Measurements from ENCODE around the gene ASPG. TPM values are rescaled to one million over a fixed set of nuclear protein-coding genes. Genes with fewer than 3 reads are reported as not detected.

Gene ASPG
- total RNA-seq, 1 experiment from 2014 or later = not detected

DNA sequence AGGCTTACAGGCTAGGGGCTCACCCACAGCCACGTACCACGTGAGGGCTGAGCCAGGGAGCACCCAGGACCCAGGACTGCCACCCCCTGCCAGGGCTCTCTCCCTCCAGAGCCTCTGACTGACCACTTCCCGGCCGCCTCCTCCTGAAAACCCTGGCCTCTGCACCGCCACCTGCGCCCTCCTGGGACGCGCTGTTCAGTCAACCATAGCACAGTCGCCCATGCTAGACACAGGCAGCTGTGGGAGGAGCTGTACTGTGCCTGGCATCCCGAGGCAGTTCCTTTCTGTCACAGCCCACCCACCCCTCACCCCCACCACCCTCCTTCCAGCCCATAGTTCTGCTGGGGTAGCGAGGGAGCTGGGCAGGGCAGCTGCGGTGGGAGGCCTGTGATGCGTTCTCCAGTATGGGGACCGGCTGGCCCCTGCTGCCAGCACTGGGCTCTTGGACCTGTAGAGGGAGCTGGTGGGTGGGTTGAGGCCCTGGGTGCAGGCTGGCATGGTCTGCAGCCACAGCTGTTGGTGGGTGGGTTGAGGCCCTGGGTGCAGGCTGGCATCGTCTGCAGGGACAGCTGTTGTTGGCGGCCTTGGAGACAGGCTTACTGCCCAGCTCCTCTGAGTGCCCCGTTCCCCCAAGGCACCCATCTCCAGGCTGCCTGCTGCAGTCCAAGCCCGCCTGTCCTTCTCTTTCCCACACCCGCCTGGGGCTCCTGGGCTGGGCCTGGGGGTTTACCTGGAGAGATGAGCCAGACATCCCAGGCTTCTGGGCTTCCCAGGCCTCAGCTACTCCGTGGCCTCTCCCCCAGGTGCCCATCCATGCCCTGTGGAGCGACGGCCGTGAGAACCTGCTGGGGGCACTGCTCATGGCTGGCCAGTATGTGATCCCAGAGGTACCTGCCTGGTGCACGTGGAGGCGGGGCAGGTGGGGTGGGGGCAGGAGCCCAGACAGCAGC, 11.5 kb downstream of the ASPG start:
- Histone ChIP-seq H3K9me3 (ENCODE audit: control insufficient read depth, insufficient read depth, low read depth, low read length) (no peaks in the 10 kb centered on the region), H3K4me1 (ENCODE audit: control insufficient read depth, insufficient read depth, low read length) (no peaks in the 10 kb centered on the region; the same call in 1 of the 2 replicates), H3K27me3 (ENCODE audit: control insufficient read depth, insufficient read depth, low read length) (no peaks in the 10 kb centered on the region), H3K36me3 (ENCODE audit: control insufficient read depth, insufficient read depth, low read length) (no peaks in the 10 kb centered on the region), H3K4me3 (ENCODE audit: low read depth in 2 of 2, low read length in 2 of 2) (no peak overlapping the region), H3K27ac (ENCODE audit: low read length) (no peak overlapping the region)
- intact Hi-C loops (cut with micrococcal nuclease; ENCODE audit: unreplicated experiment) (no loop called here), in situ Hi-C loops (cut with HindIII; ENCODE audit: low pct_unique_long_range_greater_than_20kb, low sequenced_read_pairs) (no loop called here)
- CTCF ChIA-PET = interaction anchor here (0.6 kb wide), 2 partner anchors 31 to 33 kb away, joined by 3 read pairs; no protein-coding TSS in a partner anchor
- no peak for TF ChIP-seq SIN3A (IDR thresholded peaks at IDR 0.05; ENCODE audit: borderline replicate concordance, insufficient read depth, low read depth, low read length)
- TF ChIP-seq, protein P1, sequence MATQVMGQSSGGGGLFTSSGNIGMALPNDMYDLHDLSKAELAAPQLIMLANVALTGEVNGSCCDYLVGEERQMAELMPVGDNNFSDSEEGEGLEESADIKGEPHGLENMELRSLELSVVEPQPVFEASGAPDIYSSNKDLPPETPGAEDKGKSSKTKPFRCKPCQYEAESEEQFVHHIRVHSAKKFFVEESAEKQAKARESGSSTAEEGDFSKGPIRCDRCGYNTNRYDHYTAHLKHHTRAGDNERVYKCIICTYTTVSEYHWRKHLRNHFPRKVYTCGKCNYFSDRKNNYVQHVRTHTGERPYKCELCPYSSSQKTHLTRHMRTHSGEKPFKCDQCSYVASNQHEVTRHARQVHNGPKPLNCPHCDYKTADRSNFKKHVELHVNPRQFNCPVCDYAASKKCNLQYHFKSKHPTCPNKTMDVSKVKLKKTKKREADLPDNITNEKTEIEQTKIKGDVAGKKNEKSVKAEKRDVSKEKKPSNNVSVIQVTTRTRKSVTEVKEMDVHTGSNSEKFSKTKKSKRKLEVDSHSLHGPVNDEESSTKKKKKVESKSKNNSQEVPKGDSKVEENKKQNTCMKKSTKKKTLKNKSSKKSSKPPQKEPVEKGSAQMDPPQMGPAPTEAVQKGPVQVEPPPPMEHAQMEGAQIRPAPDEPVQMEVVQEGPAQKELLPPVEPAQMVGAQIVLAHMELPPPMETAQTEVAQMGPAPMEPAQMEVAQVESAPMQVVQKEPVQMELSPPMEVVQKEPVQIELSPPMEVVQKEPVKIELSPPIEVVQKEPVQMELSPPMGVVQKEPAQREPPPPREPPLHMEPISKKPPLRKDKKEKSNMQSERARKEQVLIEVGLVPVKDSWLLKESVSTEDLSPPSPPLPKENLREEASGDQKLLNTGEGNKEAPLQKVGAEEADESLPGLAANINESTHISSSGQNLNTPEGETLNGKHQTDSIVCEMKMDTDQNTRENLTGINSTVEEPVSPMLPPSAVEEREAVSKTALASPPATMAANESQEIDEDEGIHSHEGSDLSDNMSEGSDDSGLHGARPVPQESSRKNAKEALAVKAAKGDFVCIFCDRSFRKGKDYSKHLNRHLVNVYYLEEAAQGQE (IDR thresholded peaks at IDR 0.05; ENCODE audit: insufficient read depth in 1 of 2, low read depth in 2 of 2, low read length in 1 of 2) = no peak
- TF ChIP-seq POLR2AphosphoS5 (IDR thresholded peaks at IDR 0.05; ENCODE audit: low read depth, low read length) = no peak
- TF ChIP-seq TCF7L2 (IDR thresholded peaks at IDR 0.05; ENCODE audit: low read depth, low read length) = no peak
- TF ChIP-seq, protein P2, sequence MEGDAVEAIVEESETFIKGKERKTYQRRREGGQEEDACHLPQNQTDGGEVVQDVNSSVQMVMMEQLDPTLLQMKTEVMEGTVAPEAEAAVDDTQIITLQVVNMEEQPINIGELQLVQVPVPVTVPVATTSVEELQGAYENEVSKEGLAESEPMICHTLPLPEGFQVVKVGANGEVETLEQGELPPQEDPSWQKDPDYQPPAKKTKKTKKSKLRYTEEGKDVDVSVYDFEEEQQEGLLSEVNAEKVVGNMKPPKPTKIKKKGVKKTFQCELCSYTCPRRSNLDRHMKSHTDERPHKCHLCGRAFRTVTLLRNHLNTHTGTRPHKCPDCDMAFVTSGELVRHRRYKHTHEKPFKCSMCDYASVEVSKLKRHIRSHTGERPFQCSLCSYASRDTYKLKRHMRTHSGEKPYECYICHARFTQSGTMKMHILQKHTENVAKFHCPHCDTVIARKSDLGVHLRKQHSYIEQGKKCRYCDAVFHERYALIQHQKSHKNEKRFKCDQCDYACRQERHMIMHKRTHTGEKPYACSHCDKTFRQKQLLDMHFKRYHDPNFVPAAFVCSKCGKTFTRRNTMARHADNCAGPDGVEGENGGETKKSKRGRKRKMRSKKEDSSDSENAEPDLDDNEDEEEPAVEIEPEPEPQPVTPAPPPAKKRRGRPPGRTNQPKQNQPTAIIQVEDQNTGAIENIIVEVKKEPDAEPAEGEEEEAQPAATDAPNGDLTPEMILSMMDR (IDR thresholded peaks at IDR 0.05) = no peak; the same call in 1 of the 2 replicates
- DNase-seq (ENCODE audit: low read depth, low spot score) = no peak
- POLR2A ChIA-PET = no interaction called here
- no peak for ATAC-seq
- BruUV-seq (replicated peaks) = no TSS peak

DNA sequence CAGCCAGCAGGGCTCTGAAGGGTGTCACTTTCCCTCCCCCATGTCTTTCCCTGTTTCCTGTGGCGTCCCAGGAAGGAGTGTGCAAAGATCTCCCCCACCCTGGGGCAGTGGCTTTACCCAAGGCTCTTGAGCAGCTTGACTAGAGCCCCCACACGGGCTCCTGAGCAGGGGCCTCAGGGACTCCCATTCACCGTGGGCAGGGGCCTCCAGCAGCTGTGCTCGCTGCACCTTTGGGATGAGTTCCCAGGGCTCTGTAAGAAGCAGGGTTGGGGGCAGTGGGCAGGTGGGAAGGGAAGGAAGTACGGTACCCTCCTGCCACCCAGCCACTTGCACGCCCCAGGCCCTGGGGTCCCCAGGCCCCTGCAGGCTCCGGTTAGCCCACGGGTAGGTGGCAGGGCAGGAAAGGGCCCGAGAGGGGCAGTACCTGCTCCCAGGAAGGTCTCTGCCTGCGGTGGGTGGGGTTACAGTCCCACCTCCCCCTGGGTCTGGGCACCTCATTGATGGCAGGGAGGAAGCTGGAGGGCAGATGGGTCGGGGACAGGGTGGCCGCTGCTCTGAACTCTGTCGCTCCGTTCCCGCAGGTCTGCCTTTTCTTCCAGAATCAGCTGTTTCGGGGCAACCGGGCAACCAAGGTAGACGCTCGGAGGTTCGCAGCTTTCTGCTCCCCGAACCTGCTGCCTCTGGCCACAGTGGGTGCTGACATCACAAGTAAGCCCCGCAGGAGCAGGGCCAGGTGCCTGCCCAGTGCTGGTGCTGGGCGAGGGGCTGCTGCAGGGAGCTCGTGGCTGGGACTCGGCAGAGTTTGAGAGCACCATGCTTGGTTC, 13.0 kb downstream of the ASPG start:
- BruUV-seq (replicated peaks) = no TSS peak
- no peak overlapping the region for H3K27ac ChIP-seq (ENCODE audit: low read length)
- no peaks in the 10 kb centered on the region for H3K27me3 ChIP-seq (ENCODE audit: control insufficient read depth, insufficient read depth, low read length)
- intact Hi-C loops (cut with micrococcal nuclease; ENCODE audit: unreplicated experiment) (no loop called here), in situ Hi-C loops (cut with HindIII; ENCODE audit: low pct_unique_long_range_greater_than_20kb, low sequenced_read_pairs) (no loop called here)
- H3K36me3 ChIP-seq (ENCODE audit: control insufficient read depth, insufficient read depth, low read length) = no peaks in the 10 kb centered on the region
- H3K4me1 ChIP-seq (ENCODE audit: control insufficient read depth, insufficient read depth, low read length) = no peaks in the 10 kb centered on the region; the same call in 1 of the 2 replicates
- no peaks in the 10 kb centered on the region for H3K9me3 ChIP-seq (ENCODE audit: control insufficient read depth, insufficient read depth, low read depth, low read length)
- H3K4me3 ChIP-seq (ENCODE audit: low read depth in 2 of 2, low read length in 2 of 2) = no peak overlapping the region
- no peak for DNase-seq (ENCODE audit: low read depth, low spot score)
- CTCF ChIA-PET = no interaction called here
- no peak for ATAC-seq
- POLR2A ChIA-PET = no interaction called here
- TF ChIP-seq TCF7L2 (IDR thresholded peaks at IDR 0.05; ENCODE audit: low read depth, low read length) = no peak
- no peak for TF ChIP-seq POLR2AphosphoS5 (IDR thresholded peaks at IDR 0.05; ENCODE audit: low read depth, low read length)
- TF ChIP-seq, protein P1 (IDR thresholded peaks at IDR 0.05; ENCODE audit: insufficient read depth in 1 of 2, low read depth in 2 of 2, low read length in 1 of 2) = no peak
- no peak for TF ChIP-seq SIN3A (IDR thresholded peaks at IDR 0.05; ENCODE audit: borderline replicate concordance, insufficient read depth, low read depth, low read length)
- TF ChIP-seq, protein P2 (IDR thresholded peaks at IDR 0.05) = no peak

All from Panc1 (cell line).